Activated naive CD8-positive, alpha-beta T cell treated with anti-CD3 and anti-CD28 coated beads, Interleukin-2, amount 50 U/mL, for 24 hours (primary cell): ENCODE data around the gene THOC2.
"Not testable (repeated sequence)": the region's sequence is repeated elsewhere in the genome, so short reads cannot be mapped to it uniquely, and the experiment has no call there.

ENCODE experiments used
- ATAC-seq: fragments of 150-1000 bp; cut with Tn5 transposase; one replicate; pipeline ENCODE4 v1.10.0; 2021
- DNase-seq: peaks from one replicate; pipeline ENCODE4 v3.0.0; 2021
- H3K27ac Mint-ChIP-seq: one replicate; pipeline ENCODE4 v1.8.0; 2021; ENCODE audit warnings: mild to moderate bottlenecking, mixed read lengths
- H3K27me3 Mint-ChIP-seq: one replicate; pipeline ENCODE4 v1.8.0; 2021; ENCODE audit warnings: mixed read lengths
- H3K36me3 Mint-ChIP-seq: one replicate; pipeline ENCODE4 v1.8.0; 2021; ENCODE audit warnings: low read depth, mixed read lengths
- H3K4me1 Mint-ChIP-seq: one replicate; pipeline ENCODE4 v1.8.0; 2021; ENCODE audit warnings: mixed read lengths
- H3K4me3 Mint-ChIP-seq: one replicate; pipeline ENCODE4 v1.8.0; 2021; ENCODE audit warnings: mild to moderate bottlenecking, moderate library complexity, mixed read lengths
- H3K9me3 Mint-ChIP-seq: one replicate; pipeline ENCODE4 v1.8.0; 2021; ENCODE audit warnings: mixed read lengths

Gene THOC2

DNA sequence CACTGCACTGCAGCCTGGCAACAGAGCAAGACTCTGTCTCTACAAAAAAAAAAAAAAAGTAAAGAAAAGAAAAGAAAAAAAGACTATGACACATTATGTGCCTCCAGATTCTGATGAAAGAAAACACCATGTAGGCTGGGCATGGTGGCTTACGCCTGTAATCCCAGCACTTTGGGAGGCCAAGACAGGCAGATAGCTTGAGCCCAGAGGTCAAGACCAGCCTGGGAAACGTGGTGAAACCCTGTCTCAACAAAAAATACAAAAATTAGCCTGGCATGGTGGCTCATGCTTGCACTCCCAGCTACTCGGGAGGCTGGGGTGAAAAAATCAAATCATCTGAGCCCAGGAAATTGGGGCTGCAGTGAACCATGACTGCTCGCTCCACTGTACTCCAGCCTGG lies 19.4 kb downstream of the THOC2 start:
- DNase-seq (no peak), ATAC-seq (no peak)
- peaks cover 26% of the 10 kb centered on the region for H3K4me1 Mint-ChIP-seq
- H3K27me3 Mint-ChIP-seq: no peaks in the 10 kb centered on the region
- no peak overlapping the region for H3K4me3 Mint-ChIP-seq
- no peaks in the 10 kb centered on the region for H3K9me3 Mint-ChIP-seq
- H3K27ac Mint-ChIP-seq: no peak overlapping the region
- H3K36me3 Mint-ChIP-seq: peaks cover 19% of the 10 kb centered on the region

DNA sequence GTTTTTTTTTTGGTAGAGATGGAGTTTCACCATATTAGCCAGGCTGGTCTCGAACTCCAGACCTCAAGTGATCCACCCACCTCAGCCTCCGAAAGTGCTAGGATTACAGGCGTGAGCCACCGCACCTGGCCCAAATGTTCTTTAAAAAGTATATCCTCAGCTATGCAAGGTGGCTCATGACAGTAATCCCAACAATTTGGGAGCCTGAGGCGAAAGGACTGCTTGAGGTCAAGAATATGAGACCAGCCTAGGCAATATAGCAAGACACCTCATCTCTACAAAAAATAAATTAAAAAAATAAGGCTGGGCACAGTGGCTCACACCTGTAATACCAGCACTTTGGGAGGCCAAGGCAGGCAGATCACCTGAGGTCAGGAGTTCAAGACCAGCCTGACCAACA lies 21.7 kb downstream of the THOC2 start:
- H3K4me3 Mint-ChIP-seq, H3K36me3 Mint-ChIP-seq, ATAC-seq, DNase-seq, H3K9me3 Mint-ChIP-seq, H3K27ac Mint-ChIP-seq, H3K27me3 Mint-ChIP-seq: not testable (repeated sequence)
- H3K4me1 Mint-ChIP-seq: peaks cover 18% of the 10 kb centered on the region

DNA sequence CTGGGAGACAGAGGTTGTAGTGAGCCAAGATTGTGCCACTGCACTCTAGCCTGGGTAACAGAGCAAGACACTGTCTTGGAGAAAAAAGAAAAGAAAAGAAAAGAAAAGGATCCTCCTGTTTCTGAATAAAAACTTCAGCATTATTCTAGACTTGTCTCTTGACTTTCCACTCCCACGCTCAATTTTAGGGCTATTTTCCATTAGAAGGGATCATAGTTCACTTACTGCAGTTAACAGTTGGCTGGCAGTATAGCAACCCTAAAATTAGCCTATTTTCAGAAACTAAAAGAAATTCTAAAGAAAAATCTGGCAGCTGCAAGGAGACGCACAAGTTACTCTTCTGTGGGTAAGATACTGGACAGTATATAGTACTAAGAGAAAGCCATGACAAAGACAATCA lies 28.1 kb downstream of the THOC2 start:
- ATAC-seq: no peak
- H3K9me3 Mint-ChIP-seq: no peaks in the 10 kb centered on the region
- no peaks in the 10 kb centered on the region for H3K27me3 Mint-ChIP-seq
- no peak for DNase-seq
- H3K36me3 Mint-ChIP-seq: peaks cover 9% of the 10 kb centered on the region
- no peak overlapping the region for H3K4me3 Mint-ChIP-seq
- peak overlapping the region; percentile 11 for H3K27ac Mint-ChIP-seq
- H3K4me1 Mint-ChIP-seq: peaks cover 8% of the 10 kb centered on the region

DNA sequence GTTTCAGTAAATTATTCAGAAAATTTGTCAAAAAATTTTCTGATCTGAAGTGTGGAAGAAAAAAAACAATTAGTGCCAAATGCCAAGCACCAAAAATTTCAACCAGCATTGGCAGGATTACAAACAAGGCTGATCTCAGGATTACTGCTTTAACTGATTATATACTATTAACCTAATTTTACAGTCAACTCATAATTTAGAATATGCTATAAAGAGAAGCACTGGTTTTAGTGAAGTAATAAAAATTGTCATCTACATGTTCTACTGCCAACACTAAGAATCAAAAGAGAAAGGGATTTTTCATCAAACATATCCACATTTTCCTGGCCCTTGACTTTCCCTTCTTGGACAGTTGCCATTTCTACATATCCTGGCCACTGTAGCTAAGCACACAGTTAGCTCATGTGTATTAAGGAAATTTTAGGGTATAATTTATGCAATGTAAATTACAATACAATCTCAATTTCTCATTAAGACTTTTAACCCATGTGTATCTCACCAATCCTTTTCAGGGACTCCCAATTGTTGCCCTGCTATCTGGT lies 33.8 kb downstream of the THOC2 start:
- Mint-ChIP-seq H3K27me3 (no peaks in the 10 kb centered on the region), H3K9me3 (no peaks in the 10 kb centered on the region), H3K36me3 (peaks cover 5% of the 10 kb centered on the region), H3K27ac (no peak overlapping the region), H3K4me3 (no peak overlapping the region), H3K4me1 (peaks cover 1% of the 10 kb centered on the region)
- no peak for ATAC-seq
- no peak for DNase-seq

DNA sequence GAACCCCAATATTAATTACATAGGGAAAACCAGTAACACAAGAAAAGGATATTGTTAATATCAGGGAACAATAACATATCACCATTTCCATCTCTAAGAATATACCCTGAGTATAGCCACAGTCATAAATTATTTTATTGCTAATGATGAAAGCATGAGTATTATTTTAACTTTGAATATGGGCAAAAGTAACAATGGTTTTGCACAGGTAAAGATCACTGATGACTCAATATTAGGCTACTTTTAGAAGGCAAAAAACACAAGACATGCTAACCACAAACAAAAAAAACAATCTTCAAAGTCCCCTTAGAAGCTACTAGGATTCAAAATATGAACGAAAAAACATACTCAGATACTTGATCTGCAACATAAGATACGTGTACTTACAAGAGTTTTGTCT lies 36.5 kb downstream of the THOC2 start:
- Mint-ChIP-seq H3K36me3 (peaks cover 7% of the 10 kb centered on the region), H3K4me1 (no peaks in the 10 kb centered on the region), H3K4me3 (no peak overlapping the region), H3K9me3 (no peaks in the 10 kb centered on the region), H3K27ac (no peak overlapping the region), H3K27me3 (no peaks in the 10 kb centered on the region)
- DNase-seq (no peak), ATAC-seq (no peak)

DNA sequence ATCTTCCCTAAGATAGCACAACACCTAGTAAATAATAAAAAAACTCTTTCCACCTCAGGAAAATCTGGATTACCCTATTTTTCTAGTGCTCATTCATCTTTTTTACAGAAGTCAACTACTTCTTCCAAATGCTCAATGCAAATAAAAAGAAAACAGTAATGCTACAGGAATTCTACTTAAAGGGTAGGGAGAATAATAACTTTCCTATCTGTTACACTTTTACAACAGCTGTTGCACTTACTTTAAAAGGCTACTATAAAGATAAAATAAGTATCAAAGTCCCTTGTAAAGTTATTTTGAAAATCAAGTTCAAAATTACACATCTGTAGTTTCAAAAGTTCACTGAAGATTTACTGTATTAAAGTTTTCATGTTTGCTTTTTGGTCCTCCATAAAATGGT lies 37.6 kb downstream of the THOC2 start:
- DNase-seq (no peak), ATAC-seq (no peak)
- Mint-ChIP-seq H3K36me3 (peaks cover 10% of the 10 kb centered on the region), H3K4me1 (no peaks in the 10 kb centered on the region), H3K4me3 (no peak overlapping the region), H3K27ac (no peak overlapping the region), H3K27me3 (no peaks in the 10 kb centered on the region), H3K9me3 (no peaks in the 10 kb centered on the region)

DNA sequence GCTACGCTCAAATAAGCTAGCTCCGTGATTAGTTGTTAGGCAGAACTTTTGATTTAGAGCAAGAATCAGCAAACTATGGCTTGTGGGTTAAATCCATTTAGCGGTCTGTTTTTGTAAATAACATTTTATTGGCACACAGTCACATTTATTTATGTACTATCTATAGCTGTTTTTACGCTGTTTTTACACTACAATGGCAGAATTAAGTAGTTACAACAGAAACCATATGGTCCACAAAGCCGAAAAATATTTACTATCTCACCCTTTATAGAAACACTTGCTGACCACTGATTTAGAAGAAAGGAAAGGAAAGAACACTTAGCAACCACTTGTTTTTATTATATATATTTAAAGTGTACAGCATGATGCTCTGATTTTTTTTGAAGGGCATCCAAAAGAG lies 41.1 kb downstream of the THOC2 start:
- Mint-ChIP-seq H3K27me3 (no peaks in the 10 kb centered on the region), H3K4me3 (no peak overlapping the region), H3K9me3 (no peaks in the 10 kb centered on the region), H3K27ac (no peak overlapping the region), H3K4me1 (no peaks in the 10 kb centered on the region), H3K36me3 (peaks cover 12% of the 10 kb centered on the region)
- ATAC-seq (no peak), DNase-seq (no peak)

DNA sequence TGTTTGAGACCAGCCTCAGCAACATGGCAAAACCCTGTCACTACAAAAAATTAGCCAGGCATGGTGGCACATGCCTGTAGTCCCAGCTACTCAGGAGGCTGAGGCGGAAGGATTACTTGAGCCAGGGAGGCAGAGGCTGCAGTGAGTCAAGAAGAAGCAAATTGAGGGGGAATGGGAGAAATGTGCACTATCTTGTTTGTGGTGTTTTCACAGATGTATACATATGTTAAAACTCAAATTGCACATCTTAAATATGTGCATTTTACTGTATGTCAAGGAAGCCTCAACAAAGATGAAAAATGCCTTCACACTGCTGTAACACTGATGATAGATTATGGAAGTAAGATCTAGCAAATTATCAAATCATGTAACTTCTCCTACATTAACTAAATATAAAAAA lies 44.3 kb downstream of the THOC2 start:
- H3K9me3 Mint-ChIP-seq: no peaks in the 10 kb centered on the region
- ATAC-seq: no peak
- H3K27me3 Mint-ChIP-seq: no peaks in the 10 kb centered on the region
- no peak overlapping the region for H3K27ac Mint-ChIP-seq
- no peak for DNase-seq
- H3K36me3 Mint-ChIP-seq: peaks cover 23% of the 10 kb centered on the region
- no peak overlapping the region for H3K4me3 Mint-ChIP-seq
- H3K4me1 Mint-ChIP-seq: no peaks in the 10 kb centered on the region

DNA sequence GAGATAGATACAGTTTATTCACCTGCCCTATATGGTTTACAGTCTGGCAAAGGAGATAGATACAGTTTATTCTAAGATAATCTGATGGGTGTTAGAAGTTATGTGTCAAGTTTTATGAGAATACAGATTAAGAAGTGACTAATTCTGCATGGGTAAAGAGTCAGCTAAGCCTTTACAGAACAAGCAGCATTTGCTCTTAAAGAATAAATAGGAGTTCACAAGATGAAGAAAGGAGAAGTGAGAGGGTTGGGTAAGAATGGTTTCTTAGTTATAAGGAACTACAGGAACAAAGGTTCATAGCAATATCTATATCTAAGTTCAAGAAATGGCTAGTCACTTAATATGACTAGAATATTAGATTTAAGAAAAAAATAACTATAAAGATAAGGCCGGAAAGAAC lies 47.6 kb downstream of the THOC2 start:
- H3K27ac Mint-ChIP-seq: no peak overlapping the region
- no peak overlapping the region for H3K4me3 Mint-ChIP-seq
- H3K27me3 Mint-ChIP-seq: no peaks in the 10 kb centered on the region
- no peaks in the 10 kb centered on the region for H3K4me1 Mint-ChIP-seq
- peaks cover 4% of the 10 kb centered on the region for H3K9me3 Mint-ChIP-seq
- ATAC-seq: no peak
- H3K36me3 Mint-ChIP-seq: peaks cover 35% of the 10 kb centered on the region
- no peak for DNase-seq

DNA sequence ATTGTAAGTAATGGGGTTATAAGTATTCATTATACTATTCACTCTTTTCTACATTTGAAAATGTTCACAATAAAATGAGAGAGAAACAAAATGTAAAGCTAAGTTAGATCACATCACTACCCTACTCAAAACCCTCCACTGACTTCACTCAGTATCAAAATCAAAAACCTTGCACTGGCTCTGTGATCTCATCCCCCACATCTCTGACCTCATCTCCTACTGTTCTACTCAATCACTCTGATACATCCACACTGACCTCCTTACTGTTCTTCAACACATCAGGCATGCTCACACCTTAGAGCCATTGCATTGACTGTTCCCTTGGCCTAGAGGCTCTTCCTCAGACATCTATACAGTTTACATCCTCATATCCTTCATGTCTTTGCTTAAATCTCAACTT lies 50.7 kb downstream of the THOC2 start:
- Mint-ChIP-seq H3K9me3 (peaks cover 4% of the 10 kb centered on the region), H3K4me1 (no peaks in the 10 kb centered on the region), H3K4me3 (no peak overlapping the region), H3K27me3 (no peaks in the 10 kb centered on the region), H3K27ac (no peak overlapping the region), H3K36me3 (peaks cover 47% of the 10 kb centered on the region)
- ATAC-seq (no peak), DNase-seq (no peak)

DNA sequence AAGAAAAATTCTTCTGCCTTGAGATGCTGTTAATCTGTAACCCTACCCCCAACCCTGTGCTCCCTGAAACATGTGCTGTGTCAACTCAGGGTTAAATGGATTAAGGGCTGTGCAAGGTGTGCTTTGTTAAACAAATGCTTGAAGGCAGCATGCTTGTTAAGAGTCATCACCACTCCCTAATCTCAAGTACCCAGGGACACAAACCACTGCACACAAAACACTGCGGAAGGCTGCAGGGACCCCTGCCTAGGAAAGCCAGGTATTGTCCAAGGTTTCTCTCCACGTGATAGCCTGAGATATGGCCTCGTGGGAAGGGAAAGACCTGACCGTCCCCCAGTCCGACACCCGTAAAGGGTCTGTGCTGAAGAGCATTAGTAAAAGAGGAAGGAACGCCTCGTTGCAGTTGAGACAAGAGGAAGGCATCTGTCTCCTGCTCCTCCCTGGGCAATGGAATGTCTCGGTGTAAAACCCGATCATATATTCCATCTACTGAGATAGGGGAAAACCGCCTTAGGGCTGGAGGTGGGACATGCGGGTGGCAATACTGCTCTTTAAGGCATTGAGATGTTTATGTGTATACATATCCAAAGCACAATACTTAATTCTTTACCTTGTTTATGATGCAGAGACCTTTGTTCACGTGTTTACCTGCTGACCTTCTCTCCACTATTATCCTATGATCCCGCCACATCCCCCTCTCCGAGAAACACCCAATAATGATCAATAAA lies 53.0 kb downstream of the THOC2 start:
- not testable (repeated sequence) for ATAC-seq, H3K4me3 Mint-ChIP-seq, H3K27ac Mint-ChIP-seq, DNase-seq, H3K9me3 Mint-ChIP-seq, H3K4me1 Mint-ChIP-seq, H3K27me3 Mint-ChIP-seq
- peaks cover 53% of the 10 kb centered on the region for H3K36me3 Mint-ChIP-seq

DNA sequence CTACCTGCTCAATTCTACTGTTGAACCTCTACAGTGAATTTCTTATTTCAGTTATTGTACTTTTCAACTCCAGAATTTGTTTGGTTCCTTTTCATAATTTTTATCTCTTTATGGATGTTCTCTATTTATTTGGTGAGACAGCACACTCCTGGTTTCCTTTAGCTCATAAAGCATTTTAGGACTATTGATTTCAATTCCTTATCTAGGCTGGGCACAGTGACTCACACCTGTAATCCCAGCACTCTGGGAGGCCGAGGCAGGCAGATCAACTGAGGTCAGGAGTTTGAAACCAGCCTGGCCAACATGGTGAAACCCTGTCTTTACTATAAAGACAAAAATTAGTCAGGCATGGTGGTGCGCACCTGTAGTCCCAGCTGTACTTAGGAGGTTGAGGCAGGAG lies 57.7 kb downstream of the THOC2 start:
- Mint-ChIP-seq H3K4me1 (peaks cover 2% of the 10 kb centered on the region), H3K36me3 (peaks cover 48% of the 10 kb centered on the region), H3K27me3 (no peaks in the 10 kb centered on the region), H3K4me3 (no peak overlapping the region), H3K27ac (no peak overlapping the region), H3K9me3 (no peaks in the 10 kb centered on the region)
- ATAC-seq (no peak), DNase-seq (no peak)

DNA sequence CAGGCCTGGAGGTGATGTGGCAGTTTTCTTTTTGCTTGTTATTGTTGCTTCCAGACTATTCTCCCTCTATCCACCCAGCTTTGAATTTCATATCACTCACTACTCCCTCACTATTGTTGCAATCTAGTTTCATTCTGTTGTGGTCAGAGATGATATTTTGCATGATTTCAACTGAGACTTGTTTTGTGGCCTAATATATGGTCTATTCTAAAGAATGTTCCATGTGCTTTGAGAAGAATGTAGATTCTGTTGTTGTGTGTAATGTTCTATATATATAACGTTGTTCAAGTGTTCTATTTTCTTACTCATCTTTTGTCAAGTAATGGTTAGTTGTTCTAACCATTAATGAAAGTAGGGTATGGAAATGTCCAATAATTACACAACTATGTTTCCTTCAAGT lies 59.0 kb downstream of the THOC2 start:
- no peak overlapping the region for H3K4me3 Mint-ChIP-seq
- H3K36me3 Mint-ChIP-seq: peaks cover 45% of the 10 kb centered on the region
- no peak overlapping the region for H3K27ac Mint-ChIP-seq
- no peaks in the 10 kb centered on the region for H3K9me3 Mint-ChIP-seq
- ATAC-seq (no peak), DNase-seq (no peak)
- peaks cover 2% of the 10 kb centered on the region for H3K4me1 Mint-ChIP-seq
- H3K27me3 Mint-ChIP-seq: no peaks in the 10 kb centered on the region

DNA sequence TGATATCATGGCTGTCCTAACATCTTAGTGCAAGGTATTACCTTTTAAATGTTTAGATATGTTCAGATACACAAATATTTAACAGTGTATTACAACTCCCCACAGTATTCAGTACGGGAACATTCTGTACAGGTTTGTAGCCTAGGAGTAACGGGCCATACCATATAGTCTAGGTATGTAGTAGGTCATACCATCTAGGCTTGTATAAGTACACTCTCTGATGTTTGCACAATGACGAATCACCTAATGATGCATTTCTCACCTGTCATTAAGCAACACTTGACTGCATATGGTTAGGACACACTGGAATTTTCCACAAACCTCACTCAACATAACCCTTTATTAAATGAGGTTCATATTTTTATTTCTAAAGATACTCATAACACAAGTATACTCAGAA lies 67.7 kb downstream of the THOC2 start:
- Mint-ChIP-seq H3K4me1 (peaks cover 2% of the 10 kb centered on the region), H3K4me3 (no peak overlapping the region), H3K27ac (no peak overlapping the region), H3K36me3 (peaks cover 58% of the 10 kb centered on the region), H3K9me3 (peaks cover 4% of the 10 kb centered on the region), H3K27me3 (no peaks in the 10 kb centered on the region)
- no peak for ATAC-seq
- no peak for DNase-seq

DNA sequence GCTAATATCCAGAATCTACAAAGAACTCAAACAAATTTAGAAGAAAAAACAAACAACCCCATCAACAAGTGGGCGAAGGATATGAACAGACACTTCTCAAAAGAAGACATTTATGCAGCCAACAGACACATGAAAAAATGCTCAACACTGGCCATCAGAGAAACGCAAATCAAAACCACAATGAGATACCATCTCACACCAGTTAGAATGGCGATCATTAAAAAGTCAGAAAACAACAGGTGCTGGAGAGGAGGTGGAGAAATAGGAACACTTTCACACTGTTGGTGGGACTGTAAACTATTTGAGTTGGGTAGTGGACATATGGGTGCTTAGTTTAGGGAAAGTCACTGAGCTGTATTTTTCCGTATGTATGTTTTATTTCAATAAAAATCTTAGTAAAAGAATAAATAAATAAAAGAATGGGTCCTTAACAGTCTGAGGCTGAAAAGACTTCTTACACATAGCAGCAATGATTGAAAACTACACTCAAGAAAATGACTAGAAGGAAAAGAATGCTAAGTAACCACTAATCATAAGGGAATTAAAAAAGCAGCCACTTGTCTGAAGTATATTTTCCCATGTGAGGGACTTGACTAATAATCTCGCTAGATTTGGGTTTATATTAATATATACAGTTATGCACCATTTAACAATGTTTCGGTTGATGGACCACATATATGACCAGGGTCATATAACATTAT lies 68.2 kb downstream of the THOC2 start:
- ATAC-seq, H3K4me1 Mint-ChIP-seq, DNase-seq, H3K27me3 Mint-ChIP-seq, H3K4me3 Mint-ChIP-seq, H3K27ac Mint-ChIP-seq, H3K9me3 Mint-ChIP-seq: not testable (repeated sequence)
- peaks cover 57% of the 10 kb centered on the region for H3K36me3 Mint-ChIP-seq
